Pancreas (tissue), 10 donors: ENCODE results near the gene EVX1. TPM values are rescaled to one million over a fixed set of nuclear protein-coding genes. Genes with fewer than 3 reads are reported as not detected.

Source experiments
- ATAC-seq, 4 donors: fragments of 200-7000 bp; cut with Tn5 transposase; one replicate each; pipeline versions ENCODE4 v1.8.0 to v1.9.1; 2020; ENCODE audit warnings: mild to moderate bottlenecking in 4 of 4, moderate library complexity in 4 of 4
- DNase-seq, 6 donors: peaks; one replicate each; pipeline ENCODE4 v3.0.0-alpha.2; 2020
- FAIRE-seq: peaks from 2 replicates; lab custom pipeline; 2012; peaks lifted over from hg19 to GRCh38; lab: Jason Lieb, UNC
- H3K27ac ChIP-seq, 4 donors: fragments of 200-600 bp; sonication (generic); 1 replicate in 3 of 4; 2 replicates in 1 of 4; pipeline versions ENCODE4 v1.5.0 to v1.8.0; 2020
- H3K27me3 ChIP-seq, 4 donors: fragments of 200-600 bp; one replicate each; pipeline ENCODE4 v1.8.0; 2021
- H3K36me3 ChIP-seq, 3 donors: fragments of 200-600 bp; sonication (generic) in 1 of 3; one replicate each; pipeline versions ENCODE4 v1.5.0 to v1.8.0; 2020 to 2021
- H3K4me1 ChIP-seq, 3 donors: fragments of 200-600 bp; one replicate each; pipeline ENCODE4 v1.8.0; 2021
- H3K4me3 ChIP-seq, 4 donors: fragments of 200-600 bp; sonication (generic) in 2 of 4; one replicate each; pipeline versions ENCODE4 v1.5.0 to v1.8.0; 2020 to 2021
- H3K9me3 ChIP-seq, 4 donors: fragments of 200-600 bp; one replicate each; pipeline ENCODE4 v1.8.0; 2021
- WGBS, 2 donors: extraction: QIAGEN DNeasy Blood & Tissue Kit; methylation state at CpG; one replicate each; pipeline ENCODE4 v1.1.7; 2013; 5-methylcytosine and 5-hydroxymethylcytosine counted together
- intact Hi-C, 3 donors: fragments of 100-400 bp; cut with DNase I; formaldehyde crosslinking; loops; one replicate each; pipeline versions ENCODE4 v1.11.1 to v1.14.2; 2022
- polyA plus RNA-seq, 2 donors: library from polyadenylated mRNA; stranded (reverse); fragments of 200-250 nt; gene quantifications; one replicate each; pipeline ENCODE4 v1.2.3, GENCODE V29; 2013
- total RNA-seq, 6 donors: library from RNA; stranded (reverse); fragmentation: NEBNext Ultra II Directional in 4 of 6; extraction: Animal tissue kit (Norgen Biotek cat#: 25700) in 4 of 6; gene quantifications; one replicate each; pipeline versions ENCODE4 v1.2.1 to v1.2.4, GENCODE V29; 2021 to 2023
- TF ChIP-seq, protein P1 (sequence below), 4 donors: fragments of 200-600 bp; sonication (generic) in 3 of 4; IDR thresholded peaks; one replicate each; pipeline versions ENCODE4 v1.5.0 to v1.8.0; 2021; ENCODE audit warnings: antibody characterized with exemption in 4 of 4
- donor health status: healthy with polysubstance abuse.
- donor health status: DM: no; HTN: no; CAD: no; lungs with moderate emphysema.
- donor health status: DM: no; HTN: no; CAD: no.
- donor health status: control.
- donor health status: control.
- donor health status: Bipolar disorder and iron deficiency.
- donor health status: DM: yes; HTN: yes; CAD: no.
- donor health status: DM: no; HTN: no; CAD: no.
- donor health status: DM: no; HTN: no; CAD: no.
- donor health status: DM: yes; HTN: yes; CAD: no.

EVX1 gene
- total and polyA plus RNA-seq, 8 donors = 0.05 TPM; not detected in 7

DNA sequence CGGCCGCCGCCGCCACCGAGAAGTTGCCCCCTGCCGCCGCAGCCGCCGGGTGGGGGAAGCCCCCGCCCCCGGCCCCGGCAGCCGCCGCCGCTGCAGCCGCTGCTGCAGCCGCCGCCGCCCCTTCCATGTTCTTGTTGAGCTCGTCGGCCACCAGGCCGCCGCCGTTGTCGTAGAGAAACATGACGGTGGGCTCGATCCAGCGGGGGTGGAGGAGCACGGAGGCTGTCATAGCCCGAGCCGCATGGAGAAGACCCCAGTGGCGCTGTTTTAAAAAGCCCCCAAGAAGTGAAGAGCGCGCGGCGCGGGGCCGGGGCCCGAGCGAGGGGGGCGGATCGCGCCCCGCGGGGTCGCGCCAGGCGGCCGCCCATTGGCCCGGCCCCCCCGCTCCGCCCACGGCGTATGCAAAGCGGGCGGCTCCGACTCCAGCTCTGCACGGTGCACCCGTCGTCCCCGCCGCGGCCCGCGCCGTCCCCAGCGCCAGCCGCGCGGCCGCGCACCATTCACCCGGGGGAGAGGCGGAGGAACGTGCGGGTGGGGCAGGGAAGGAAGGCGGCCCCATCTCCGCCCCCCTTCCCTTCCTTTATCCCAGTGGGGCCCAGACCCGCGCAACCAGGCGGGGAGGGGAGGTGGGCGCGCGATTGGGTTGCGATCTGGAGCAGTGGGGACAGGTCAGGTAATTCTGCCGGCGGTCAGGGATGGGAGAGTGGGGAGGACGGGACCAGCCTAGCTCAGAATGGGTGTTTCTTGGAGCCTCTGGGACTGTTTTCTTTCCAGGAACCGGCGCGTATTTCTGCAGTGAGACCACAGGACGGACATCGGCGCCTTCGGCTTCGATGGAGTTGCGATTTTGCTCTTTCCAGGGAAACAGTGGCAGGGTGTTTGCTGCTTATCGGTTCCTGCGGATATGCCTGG is 42.5 kb upstream of the EVX1 start, which contains the start of gene HOXA13:
TSS of gene HOXA13 (minus strand) at position 243 of the 912 bp plus-strand sequence. CDS start at position 229, 14 bp downstream.
- 5% methylated on average over 59 to 99 of the region's 99 CpGs for WGBS, 2 donors
- no peaks in the 10 kb centered on the region for H3K9me3 ChIP-seq
- FAIRE-seq = no peak
- H3K4me1 ChIP-seq = peaks cover 0 to 12% (median 6%) of the 10 kb centered on the region in 3 donors
- peak; percentile 36 to 54 (median 48) for ATAC-seq
- no peak within 1 kb of the TSS for H3K27ac ChIP-seq
- H3K36me3 ChIP-seq = no peaks in the 10 kb centered on the region
- intact Hi-C loops = loop anchor here in 2 of 3 donors (10.0 kb wide), 2 partner anchors 725 to 825 kb away; no protein-coding TSS in a partner anchor
- peaks cover 3 to 83% (median 26%) of the 10 kb centered on the region in 4 donors for H3K27me3 ChIP-seq
- H3K4me3 ChIP-seq = peak within 1 kb of the TSS in 2 of 4 donors; percentile 23 to 35
- DNase-seq = peak in 1 of 6 donors; percentile 62
- TF ChIP-seq, protein P1, sequence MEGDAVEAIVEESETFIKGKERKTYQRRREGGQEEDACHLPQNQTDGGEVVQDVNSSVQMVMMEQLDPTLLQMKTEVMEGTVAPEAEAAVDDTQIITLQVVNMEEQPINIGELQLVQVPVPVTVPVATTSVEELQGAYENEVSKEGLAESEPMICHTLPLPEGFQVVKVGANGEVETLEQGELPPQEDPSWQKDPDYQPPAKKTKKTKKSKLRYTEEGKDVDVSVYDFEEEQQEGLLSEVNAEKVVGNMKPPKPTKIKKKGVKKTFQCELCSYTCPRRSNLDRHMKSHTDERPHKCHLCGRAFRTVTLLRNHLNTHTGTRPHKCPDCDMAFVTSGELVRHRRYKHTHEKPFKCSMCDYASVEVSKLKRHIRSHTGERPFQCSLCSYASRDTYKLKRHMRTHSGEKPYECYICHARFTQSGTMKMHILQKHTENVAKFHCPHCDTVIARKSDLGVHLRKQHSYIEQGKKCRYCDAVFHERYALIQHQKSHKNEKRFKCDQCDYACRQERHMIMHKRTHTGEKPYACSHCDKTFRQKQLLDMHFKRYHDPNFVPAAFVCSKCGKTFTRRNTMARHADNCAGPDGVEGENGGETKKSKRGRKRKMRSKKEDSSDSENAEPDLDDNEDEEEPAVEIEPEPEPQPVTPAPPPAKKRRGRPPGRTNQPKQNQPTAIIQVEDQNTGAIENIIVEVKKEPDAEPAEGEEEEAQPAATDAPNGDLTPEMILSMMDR (IDR thresholded peaks at IDR 0.05) = no peak

DNA sequence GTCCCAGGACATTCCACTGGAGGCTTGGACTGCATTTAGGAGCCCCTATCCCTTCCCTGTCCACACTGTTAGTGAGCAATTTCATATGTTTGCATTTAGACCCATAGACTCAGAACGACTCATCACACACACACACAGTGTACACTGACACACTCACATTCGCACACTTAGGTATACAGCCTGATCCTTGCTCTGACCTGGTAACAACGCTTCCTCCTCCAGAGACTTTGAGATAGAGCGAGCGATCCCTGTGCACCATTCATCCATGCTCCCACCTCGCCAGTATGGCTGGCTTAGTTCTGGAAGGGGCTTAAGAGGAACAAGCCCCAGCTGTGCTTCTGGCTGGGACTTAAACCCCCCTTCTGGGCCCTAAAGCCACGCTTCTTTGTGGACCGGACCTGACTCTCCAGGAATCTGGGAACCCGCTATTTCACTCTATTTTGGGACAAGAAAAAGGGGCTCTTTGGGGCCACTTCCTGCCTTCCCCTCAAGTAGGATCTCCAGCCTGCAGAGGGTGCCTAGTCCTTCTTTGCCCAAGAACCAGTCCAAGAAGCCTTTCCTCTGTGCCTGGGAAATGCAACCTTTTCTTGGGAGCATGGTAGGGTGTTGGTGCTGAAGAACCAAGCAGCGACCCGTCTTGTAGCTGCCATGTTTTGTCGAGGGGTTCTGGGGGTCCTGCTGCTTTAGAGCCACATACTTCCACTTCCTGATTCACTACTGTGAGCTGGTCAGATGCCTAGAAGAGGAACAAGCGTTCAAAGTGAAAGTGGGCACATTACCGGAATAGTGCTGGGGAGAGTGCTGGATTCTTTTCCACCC is 41.6 kb upstream of the EVX1 start:
- H3K4me1 ChIP-seq = peaks cover 0 to 15% (median 6%) of the 10 kb centered on the region in 3 donors
- H3K36me3 ChIP-seq = no peaks in the 10 kb centered on the region
- no peak overlapping the region for H3K27ac ChIP-seq
- peak overlapping the region in 1 of 4 donors; percentile 35 for H3K4me3 ChIP-seq
- ATAC-seq = peak in 3 of 4 donors; percentile 26 to 49 (median 46)
- TF ChIP-seq, protein P1 (IDR thresholded peaks at IDR 0.05) = no peak
- peak in 1 of 6 donors; percentile 19 for DNase-seq
- WGBS, 2 donors = 10 to 15% methylated on average over 14 of the region's 14 CpGs
- H3K9me3 ChIP-seq = no peaks in the 10 kb centered on the region
- no peak for FAIRE-seq
- intact Hi-C loops = no loop called here
- peaks cover 10 to 83% (median 24%) of the 10 kb centered on the region in 4 donors for H3K27me3 ChIP-seq

DNA sequence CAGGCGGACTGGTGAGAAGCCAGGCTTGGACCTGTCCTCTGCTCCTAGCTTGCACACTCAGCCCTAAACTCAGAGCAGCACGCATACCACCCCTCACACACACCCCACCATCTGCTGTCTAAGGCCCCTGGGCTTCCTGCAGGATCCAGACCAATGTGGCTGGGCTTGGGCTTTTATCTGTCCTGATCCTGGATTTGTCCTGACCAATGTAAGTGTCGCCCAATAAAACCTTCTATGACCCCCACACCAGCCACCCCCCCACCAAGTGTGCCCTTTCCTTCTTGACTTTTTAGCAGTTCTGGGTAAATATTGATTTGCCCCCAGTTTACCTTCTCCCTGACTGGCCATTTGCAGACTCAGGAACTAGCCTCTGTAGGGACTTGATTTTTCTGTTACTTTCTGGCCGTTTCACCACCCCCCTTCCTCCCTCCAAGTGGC is 41.0 kb upstream of the EVX1 start:
- ATAC-seq = no peak
- Histone ChIP-seq H3K36me3 (no peaks in the 10 kb centered on the region), H3K27me3 (peaks cover 10 to 83% (median 24%) of the 10 kb centered on the region in 4 donors), H3K9me3 (no peaks in the 10 kb centered on the region), H3K4me1 (peaks cover 0 to 15% (median 6%) of the 10 kb centered on the region in 3 donors), H3K27ac (no peak overlapping the region), H3K4me3 (no peak overlapping the region)
- intact Hi-C loops = no loop called here
- FAIRE-seq = no peak
- 14 to 28% methylated on average over 4 of the region's 4 CpGs for WGBS, 2 donors
- TF ChIP-seq, protein P1 (IDR thresholded peaks at IDR 0.05) = no peak
- DNase-seq = no peak

DNA sequence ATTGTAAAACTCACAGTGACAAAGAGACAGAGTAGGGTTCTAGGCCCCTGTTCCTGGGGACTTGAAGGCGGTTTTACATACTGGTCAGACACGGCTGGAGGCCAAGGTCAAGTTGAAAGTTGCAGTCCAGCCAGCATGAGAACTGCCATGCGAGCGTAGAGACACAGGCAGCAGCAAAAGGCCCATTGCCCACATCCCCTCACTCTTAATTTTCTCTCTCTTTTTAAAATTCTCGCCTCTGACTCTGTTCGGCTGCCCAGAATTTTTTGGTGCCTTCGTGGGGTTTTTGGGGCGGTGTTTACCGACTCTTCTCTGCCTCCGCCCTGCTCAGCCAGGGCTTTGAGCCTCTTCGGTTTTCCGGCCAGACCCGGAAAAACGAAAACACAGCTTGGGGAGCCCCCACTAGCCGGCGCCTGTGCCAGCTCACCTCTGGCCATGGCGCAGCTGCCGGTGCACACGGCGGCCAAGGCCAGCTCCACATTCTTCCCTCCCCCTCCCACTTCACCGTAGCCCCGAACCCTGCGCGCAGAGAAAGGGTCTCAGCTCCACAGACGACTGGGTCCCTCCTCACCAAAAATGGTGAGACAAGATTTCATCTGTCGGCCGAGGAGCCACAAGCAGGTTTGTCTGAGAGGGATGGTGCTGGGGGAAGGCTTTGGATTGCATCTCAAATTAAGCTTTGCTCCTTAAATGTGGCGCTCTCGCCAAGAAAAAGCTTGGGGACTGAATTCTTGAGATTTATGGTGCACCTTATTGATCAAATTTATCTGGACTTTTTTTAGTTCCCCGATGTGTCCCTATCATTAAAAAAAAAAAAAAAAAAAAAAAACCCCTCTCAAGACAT is 40.4 kb upstream of the EVX1 start:
- Histone ChIP-seq H3K4me1 (peaks cover 0 to 15% (median 6%) of the 10 kb centered on the region in 3 donors), H3K9me3 (no peaks in the 10 kb centered on the region), H3K4me3 (no peak overlapping the region), H3K27ac (no peak overlapping the region), H3K27me3 (peaks cover 10 to 83% (median 25%) of the 10 kb centered on the region in 4 donors), H3K36me3 (no peaks in the 10 kb centered on the region)
- TF ChIP-seq, protein P1 (IDR thresholded peaks at IDR 0.05) = no peak
- FAIRE-seq = no peak
- no peak for DNase-seq
- WGBS, 2 donors = 12 to 19% methylated on average over 30 of the region's 30 CpGs
- intact Hi-C loops = no loop called here
- no peak for ATAC-seq
